Measurements from ENCODE around the gene SLAMF8. TPM values are rescaled to one million over a fixed set of nuclear protein-coding genes. Genes with fewer than 3 reads are reported as not detected.

The SLAMF8 gene
- total and polyA plus RNA-seq, 2 donors (not counting 1 experiment from before 2014, with no cell fraction given), result 0.54 TPM; not detected in 1

DNA sequence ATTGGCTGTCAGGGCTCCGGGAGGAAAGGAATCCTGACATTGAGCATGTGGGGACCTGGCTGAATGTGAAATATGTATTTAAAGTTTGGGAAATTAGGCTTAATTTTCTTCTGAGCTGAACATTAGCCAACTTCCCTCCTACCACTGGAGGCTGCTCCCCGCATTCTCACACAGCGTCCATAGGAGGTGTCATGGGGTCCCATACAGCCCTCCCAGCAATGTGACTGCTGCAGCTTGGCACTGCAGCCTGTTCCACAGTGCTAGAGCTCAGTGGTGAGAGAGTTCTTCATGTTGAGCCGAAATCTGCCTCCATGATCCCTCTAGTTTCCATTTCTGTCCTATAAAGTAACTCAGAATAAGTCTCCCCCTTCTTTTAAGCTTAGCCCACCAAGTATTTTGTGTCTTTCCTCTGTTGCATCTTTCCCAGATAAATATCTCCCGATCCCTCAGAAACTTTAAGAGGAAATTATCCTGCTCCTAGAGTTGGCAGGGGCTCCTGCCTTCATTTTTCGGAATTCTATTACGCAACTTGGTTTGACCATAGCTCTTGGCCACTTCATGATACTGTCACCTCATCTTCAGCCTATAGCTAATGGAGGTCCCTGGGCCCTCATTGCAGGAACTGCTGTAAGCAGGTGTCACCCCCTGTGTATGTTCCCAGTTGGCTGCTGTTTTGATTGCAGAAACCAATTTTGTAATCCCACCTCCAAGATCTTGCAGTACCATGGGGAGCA, 22.6 kb upstream of the SLAMF8 start:
- peaks cover 72% of the 10 kb centered on the region for H3K27me3 Mint-ChIP-seq
- ChIA-PET POLR2A (no interaction called here), CTCF (interaction anchor here (0.7 to 11.7 kb wide), 5 partner anchors 14 to 590 kb away, joined by 3 to 252 read pairs (median 8); no protein-coding TSS in a partner anchor)
- Histone ChIP-seq H3K4me1 (ENCODE audit: control insufficient read depth in 2 of 2, insufficient read depth in 2 of 2, low read length in 2 of 2) (peaks cover 0 to 7% of the 10 kb centered on the region in 2 donors), H3K27me3 (replicated peaks in 1 of 4; ENCODE audit: control extremely low read depth in 1 of 4, control insufficient read depth in 3 of 4, insufficient read depth in 4 of 4, low read length in 3 of 4) (peaks cover 0 to 31% (median 15%) of the 10 kb centered on the region in 4 experiments), H3K9me3 (ENCODE audit: control extremely low read depth in 1 of 3, control insufficient read depth in 2 of 3, insufficient read depth in 1 of 3, low read length in 2 of 3) (no peaks in the 10 kb centered on the region), H3K79me2 (ENCODE audit: control insufficient read depth, insufficient read depth, low read length) (no peaks in the 10 kb centered on the region), H3K36me3 (replicated peaks in 1 of 2; ENCODE audit: control extremely low read depth in 1 of 2, control insufficient read depth in 1 of 2, extremely low read depth in 1 of 2, insufficient read depth in 2 of 2, low read length in 1 of 2) (no peaks in the 10 kb centered on the region), H3K4me3 (ENCODE audit: control extremely low read depth in 1 of 5, extremely low read depth in 1 of 5, insufficient read depth in 1 of 5, low read depth in 2 of 5, low read length in 4 of 5) (no peak overlapping the region), H3K27ac (ENCODE audit: low read length in 2 of 2) (no peak overlapping the region), H4K20me1 (ENCODE audit: control insufficient read depth, insufficient read depth, low read length, poor library complexity, severe bottlenecking) (no peaks in the 10 kb centered on the region), H2AFZ (ENCODE audit: insufficient read depth, low read depth, low read length, poor library complexity, severe bottlenecking) (no peak overlapping the region), H3K9ac (ENCODE audit: low read length) (no peak overlapping the region), H3K4me2 (replicated peaks; ENCODE audit: low read depth, low read length, poor library complexity, severe bottlenecking) (no peak overlapping the region)
- 90% methylated on average over 5 of the region's 7 CpGs for WGBS (ENCODE audit: insufficient coverage)
- TF ChIP-seq EZH2 (IDR thresholded peaks at IDR 0.05; ENCODE audit: borderline replicate concordance, insufficient read depth, low read depth, low read length, poor library complexity, severe bottlenecking), result no peak
- TF ChIP-seq, protein P1, sequence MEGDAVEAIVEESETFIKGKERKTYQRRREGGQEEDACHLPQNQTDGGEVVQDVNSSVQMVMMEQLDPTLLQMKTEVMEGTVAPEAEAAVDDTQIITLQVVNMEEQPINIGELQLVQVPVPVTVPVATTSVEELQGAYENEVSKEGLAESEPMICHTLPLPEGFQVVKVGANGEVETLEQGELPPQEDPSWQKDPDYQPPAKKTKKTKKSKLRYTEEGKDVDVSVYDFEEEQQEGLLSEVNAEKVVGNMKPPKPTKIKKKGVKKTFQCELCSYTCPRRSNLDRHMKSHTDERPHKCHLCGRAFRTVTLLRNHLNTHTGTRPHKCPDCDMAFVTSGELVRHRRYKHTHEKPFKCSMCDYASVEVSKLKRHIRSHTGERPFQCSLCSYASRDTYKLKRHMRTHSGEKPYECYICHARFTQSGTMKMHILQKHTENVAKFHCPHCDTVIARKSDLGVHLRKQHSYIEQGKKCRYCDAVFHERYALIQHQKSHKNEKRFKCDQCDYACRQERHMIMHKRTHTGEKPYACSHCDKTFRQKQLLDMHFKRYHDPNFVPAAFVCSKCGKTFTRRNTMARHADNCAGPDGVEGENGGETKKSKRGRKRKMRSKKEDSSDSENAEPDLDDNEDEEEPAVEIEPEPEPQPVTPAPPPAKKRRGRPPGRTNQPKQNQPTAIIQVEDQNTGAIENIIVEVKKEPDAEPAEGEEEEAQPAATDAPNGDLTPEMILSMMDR (IDR thresholded peaks at IDR 0.05), result no peak
- H3K4me1 Mint-ChIP-seq, result peaks cover 9% of the 10 kb centered on the region
- no peak overlapping the region for H3K4me3 Mint-ChIP-seq
- ATAC-seq (ENCODE audit: low read depth) (no peak), DNase-seq (no peak)
- H3K9me3 Mint-ChIP-seq (ENCODE audit: insufficient read depth), result no peaks in the 10 kb centered on the region
- intact Hi-C loops (cut with micrococcal nuclease), result no loop called here
- H3K27ac Mint-ChIP-seq, result no peak overlapping the region

DNA sequence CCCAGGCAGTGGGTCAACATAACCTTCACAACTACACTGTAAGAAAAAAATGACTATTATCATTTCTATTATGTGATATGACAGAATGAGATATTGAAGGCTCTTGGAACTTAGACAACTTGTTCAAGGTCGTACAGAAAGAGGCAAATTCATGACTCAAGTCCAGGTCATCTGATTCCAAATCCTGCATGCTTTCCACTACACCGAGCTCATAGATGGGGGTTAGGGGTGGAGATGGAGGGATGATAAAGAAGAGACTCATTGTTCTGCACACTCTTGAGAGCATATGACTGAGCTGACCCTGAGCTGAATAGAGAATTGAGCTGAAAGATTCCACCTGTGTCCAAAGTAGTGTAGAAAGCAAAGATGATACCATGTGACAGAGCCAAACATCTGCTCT, 21.7 kb upstream of the SLAMF8 start:
- TF ChIP-seq, protein P1 (IDR thresholded peaks at IDR 0.05), result no peak
- no peak for TF ChIP-seq EZH2 (IDR thresholded peaks at IDR 0.05; ENCODE audit: borderline replicate concordance, insufficient read depth, low read depth, low read length, poor library complexity, severe bottlenecking)
- Histone ChIP-seq H3K4me3 (ENCODE audit: control extremely low read depth in 1 of 5, extremely low read depth in 1 of 5, insufficient read depth in 1 of 5, low read depth in 2 of 5, low read length in 4 of 5) (no peak overlapping the region), H3K4me2 (replicated peaks; ENCODE audit: low read depth, low read length, poor library complexity, severe bottlenecking) (no peak overlapping the region), H3K9me3 (ENCODE audit: control extremely low read depth in 1 of 3, control insufficient read depth in 2 of 3, insufficient read depth in 1 of 3, low read length in 2 of 3) (no peaks in the 10 kb centered on the region), H3K79me2 (ENCODE audit: control insufficient read depth, insufficient read depth, low read length) (no peaks in the 10 kb centered on the region), H3K27ac (ENCODE audit: low read length in 2 of 2) (no peak overlapping the region), H3K4me1 (ENCODE audit: control insufficient read depth in 2 of 2, insufficient read depth in 2 of 2, low read length in 2 of 2) (peaks cover 0 to 6% of the 10 kb centered on the region in 2 donors), H4K20me1 (ENCODE audit: control insufficient read depth, insufficient read depth, low read length, poor library complexity, severe bottlenecking) (no peaks in the 10 kb centered on the region), H3K9ac (ENCODE audit: low read length) (no peak overlapping the region), H2AFZ (ENCODE audit: insufficient read depth, low read depth, low read length, poor library complexity, severe bottlenecking) (no peak overlapping the region), H3K27me3 (replicated peaks in 1 of 4; ENCODE audit: control extremely low read depth in 1 of 4, control insufficient read depth in 3 of 4, insufficient read depth in 4 of 4, low read length in 3 of 4) (peaks cover 0 to 31% (median 15%) of the 10 kb centered on the region in 4 experiments), H3K36me3 (replicated peaks in 1 of 2; ENCODE audit: control extremely low read depth in 1 of 2, control insufficient read depth in 1 of 2, extremely low read depth in 1 of 2, insufficient read depth in 2 of 2, low read length in 1 of 2) (no peaks in the 10 kb centered on the region)
- no peak for DNase-seq
- H3K4me1 Mint-ChIP-seq, result peaks cover 7% of the 10 kb centered on the region
- WGBS (ENCODE audit: insufficient coverage), result no CpG with 5 or more reads among the region's 2 CpGs
- H3K9me3 Mint-ChIP-seq (ENCODE audit: insufficient read depth), result no peaks in the 10 kb centered on the region
- H3K4me3 Mint-ChIP-seq, result no peak overlapping the region
- ATAC-seq (ENCODE audit: low read depth), result no peak
- intact Hi-C loops (cut with micrococcal nuclease), result no loop called here
- ChIA-PET CTCF (interaction anchor here (0.7 to 11.7 kb wide), 6 partner anchors 15 to 590 kb away, joined by 3 to 252 read pairs (median 6); partner anchors contain the start of gene SLAMF8), POLR2A (no interaction called here)
- peaks cover 75% of the 10 kb centered on the region for H3K27me3 Mint-ChIP-seq
- H3K27ac Mint-ChIP-seq, result no peak overlapping the region
